Left hindlimb (tissue), 1 donor: ENCODE measurements around the gene RALGPS2.
A peak's percentile ranks its signal among the peaks of the same experiment; 100 is the strongest.

Source experiments
- DNase-seq: peaks from one replicate; pipeline ENCODE4 v3.0.0-alpha.2; 2018

Gene RALGPS2, protein sequence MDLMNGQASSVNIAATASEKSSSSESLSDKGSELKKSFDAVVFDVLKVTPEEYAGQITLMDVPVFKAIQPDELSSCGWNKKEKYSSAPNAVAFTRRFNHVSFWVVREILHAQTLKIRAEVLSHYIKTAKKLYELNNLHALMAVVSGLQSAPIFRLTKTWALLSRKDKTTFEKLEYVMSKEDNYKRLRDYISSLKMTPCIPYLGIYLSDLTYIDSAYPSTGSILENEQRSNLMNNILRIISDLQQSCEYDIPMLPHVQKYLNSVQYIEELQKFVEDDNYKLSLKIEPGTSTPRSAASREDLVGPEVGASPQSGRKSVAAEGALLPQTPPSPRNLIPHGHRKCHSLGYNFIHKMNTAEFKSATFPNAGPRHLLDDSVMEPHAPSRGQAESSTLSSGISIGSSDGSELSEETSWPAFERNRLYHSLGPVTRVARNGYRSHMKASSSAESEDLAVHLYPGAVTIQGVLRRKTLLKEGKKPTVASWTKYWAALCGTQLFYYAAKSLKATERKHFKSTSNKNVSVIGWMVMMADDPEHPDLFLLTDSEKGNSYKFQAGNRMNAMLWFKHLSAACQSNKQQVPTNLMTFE

DNA sequence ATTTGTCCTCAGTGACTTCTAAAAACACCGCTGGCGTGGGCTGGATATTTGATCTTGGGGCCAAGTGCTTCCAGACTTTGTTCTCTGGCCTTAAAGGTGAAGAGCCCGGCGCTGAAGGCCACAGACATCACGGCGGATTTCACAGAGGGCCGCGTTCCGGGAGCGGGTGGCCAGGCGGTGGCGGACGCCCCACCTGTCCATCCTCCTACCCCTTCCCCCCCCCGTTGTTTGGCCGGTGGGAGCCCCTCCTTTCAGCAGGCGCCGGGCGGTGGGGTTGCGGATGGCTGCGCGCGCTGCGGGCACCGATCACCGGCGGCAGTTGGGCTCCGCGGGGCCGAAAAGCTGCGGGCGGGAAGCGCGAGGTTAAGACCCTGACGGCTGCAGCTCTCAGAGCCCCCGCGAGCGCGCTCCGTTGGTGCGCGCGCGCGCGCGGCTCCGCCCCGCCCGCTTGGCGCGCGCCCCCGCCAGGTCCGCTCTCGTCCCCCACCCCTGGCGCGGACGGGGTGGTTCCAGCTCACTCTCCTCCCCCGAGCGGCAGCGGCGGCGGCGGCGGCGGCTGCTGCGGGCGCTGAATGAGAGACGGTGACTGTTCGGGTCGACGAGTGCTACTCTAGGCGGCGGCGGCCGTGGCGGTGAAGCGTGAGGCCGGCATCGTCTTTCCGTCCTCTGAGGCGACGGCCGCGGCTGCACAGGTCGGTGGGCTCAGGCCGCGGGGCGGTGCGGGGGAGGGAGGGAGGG lies at the start of gene RALGPS2:
Gene RALGPS2, plus strand, starts transcription at position 517 of the 738 bp plus-strand sequence. CDS start 51,521 bp downstream, outside the sequence.
- DNase-seq = peak; percentile 87

GRCh38 chr1:178679237-178679636 lies 45.8 kb upstream of the RALGPS2 start:
- DNase-seq = no peak

GRCh38 chr1:178682429-178682828 lies 42.6 kb upstream of the RALGPS2 start:
- no peak for DNase-seq

DNA sequence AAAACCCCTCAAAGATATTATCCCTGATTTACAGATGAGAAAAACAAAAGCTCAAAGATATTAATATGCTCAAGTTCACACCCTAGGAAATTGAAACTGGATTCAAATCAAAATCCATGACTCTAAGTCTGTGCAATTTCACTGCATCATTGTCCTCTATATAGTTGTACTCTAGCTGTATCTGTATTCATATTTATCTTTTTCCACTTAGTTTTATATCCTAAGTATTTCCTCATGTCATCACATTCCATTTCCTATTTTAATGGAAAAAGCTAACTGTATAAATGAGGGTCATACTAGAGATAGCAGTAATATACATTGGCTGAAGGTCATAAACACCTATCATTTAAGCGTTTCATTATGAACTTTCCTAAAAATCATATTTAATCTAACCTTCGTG lies 42.2 kb upstream of the RALGPS2 start:
- no peak for DNase-seq

- DNase-seq = no peak
Observed at GRCh38 chr1:178683291-178683690, 41.8 kb upstream of the RALGPS2 start.

DNA sequence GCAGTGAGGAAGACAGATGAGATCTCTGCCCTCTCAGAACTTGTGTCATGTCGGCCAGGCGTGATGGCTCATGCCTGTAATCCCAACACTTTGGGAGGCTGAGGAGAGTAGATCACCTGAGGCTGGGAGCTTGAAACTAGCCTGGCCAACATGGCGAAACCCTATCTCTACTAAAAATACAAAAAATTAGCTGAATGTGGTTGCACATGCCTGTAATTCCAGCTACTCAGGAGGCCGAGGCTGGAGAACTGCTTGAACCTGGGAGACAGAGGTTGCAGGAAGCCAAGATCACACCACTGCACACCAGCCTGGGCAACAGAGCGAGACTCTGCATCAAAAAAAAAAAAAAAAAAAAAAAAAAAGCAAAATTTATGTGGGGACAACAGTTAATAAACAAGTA lies 40.9 kb upstream of the RALGPS2 start:
- DNase-seq = no peak

DNA sequence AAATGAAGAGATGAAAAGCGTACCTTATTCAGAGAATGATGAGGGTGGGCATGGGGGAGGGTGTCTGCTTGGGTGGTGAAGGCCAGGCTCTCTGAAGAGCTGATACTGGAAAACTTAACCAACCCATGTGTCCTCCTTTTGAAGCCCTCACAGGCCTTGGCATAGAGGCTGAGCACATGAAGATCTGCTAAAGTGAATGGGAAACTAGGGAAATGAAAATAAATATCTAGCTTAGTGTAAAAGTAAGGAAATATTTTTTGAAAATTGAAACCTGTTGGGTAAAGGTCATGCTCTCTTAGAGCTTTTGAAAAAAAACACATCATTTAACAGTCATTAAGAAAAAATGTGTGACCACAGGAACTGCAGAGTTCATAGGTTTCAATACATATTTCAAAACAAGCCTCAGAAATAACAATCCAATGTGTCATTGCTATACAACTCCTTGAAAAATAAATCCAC lies 40.5 kb upstream of the RALGPS2 start:
- no peak for DNase-seq

DNA sequence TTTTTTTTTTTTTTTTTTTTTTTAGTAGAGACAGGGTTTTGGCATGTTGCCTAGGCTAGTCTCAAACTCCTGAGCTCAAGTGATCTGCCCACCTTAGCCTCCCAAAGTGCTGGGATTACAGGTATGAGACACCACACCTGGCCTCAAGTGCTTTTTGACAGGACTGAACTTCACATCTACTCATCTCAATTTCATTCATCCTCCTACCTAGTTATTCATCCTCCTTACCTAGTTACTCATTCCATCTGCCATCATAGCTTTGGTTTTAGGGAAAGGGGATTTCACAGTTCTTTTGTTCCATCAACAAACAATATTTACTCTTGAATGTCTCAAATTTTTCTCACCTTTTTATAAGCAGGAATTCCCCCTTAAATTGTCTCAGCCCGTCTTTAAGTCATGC lies 38.6 kb upstream of the RALGPS2 start:
- DNase-seq = no peak

- DNase-seq = no peak
Observed at GRCh38 chr1:178688244-178688643, 36.8 kb upstream of the RALGPS2 start.

DNA sequence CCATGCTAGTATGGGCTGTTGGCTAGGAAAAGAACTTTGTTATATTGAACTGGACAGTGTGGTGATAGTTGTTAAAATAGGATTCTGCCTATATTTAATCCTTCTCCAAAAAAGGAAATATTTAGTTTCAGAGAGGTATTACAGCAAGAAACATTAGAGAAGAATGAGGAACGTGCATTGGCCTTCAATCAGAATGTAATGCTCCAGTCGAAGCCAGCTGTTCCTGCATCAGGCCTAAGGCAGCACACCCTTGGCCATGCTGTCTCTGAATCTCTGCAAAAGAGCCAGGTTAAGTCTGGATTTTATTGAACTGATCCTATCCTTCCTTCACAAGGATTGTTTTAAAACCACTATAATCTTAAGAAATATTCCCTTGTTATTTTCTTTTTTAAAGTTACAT lies 35.3 kb upstream of the RALGPS2 start:
- DNase-seq = no peak

GRCh38 chr1:178690496-178690895 lies 34.5 kb upstream of the RALGPS2 start:
- no peak for DNase-seq

DNA sequence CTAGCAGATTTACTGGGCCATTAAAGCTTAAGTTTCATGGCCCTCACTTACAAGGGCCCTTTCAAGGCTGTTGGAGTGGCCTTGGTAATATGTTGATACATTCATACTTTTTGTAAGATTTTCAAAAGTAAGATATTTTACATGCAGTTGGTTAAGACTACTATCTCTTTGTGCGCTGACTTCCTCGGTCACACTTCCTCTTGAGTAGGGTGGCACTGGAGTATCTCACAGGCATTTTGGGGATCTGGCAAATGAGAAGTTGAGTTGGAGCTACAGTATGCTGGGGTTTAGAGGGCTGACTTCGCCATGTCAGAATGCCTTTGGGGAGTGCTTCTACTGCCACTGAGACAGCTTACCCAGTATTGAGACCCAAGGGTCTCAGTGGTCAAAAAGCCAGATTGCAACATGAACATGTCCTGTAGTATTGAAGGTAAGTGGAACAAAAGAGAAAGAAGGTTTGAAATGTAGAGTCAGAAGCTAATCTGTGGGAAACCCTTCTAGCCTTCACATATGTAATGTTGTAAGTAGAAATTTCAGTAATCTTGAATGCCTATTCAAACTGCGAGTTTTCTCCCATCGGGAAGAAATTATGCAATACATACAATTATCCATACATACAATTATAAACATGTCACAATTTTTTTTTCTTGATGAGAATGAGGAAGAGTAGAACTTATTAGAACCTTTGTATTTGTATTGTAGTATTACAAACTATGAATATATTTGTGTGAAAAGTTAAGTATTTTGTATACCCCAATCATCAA lies 32.3 kb upstream of the RALGPS2 start:
- no peak for DNase-seq

DNA sequence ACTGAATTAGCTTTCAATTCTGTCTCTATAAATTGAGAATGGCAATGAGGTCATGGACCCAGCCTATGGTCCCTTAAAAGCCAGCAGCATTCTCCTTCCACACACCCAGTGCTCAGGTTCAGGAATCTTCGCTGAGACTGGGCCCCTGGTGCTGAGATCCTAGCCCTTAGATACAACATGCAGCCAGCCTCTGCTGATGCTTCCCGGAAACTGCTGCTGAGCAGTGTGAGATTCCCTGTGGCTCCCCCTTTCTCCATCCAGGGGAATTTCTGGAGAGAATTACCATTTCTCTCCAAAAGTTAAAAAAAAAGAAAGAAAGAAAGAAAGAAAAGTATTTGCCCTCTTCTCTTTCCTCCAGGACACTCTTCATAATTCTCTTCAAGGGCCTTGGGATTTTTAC lies 31.7 kb upstream of the RALGPS2 start:
- DNase-seq = no peak

DNA sequence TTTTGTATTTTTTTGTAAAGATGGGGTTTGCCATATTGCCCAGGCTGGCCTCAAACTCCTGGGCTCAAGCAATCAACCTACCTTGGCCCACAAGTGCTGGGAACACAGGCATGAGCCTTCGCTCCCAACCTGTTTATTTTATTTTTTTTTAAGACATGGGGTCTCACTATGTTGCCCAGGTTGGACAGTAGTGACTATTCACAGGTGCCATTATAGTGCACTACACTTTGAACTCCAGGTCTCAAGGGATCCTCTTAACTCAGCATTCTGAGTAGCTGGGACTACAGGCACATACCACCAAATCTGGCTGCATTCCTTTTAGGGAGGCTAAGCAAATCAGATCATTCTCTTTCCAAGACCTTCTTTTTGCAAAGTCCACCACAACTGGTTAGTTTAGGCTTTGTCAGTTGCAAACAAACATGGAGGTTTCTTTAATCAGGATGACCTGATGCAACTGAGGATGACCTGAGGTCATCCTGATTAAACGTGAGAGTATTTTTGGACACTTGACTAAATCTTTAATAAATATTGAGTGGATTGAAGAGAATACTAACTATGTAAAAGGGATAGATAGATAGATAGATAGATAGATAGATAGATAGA lies 30.0 kb upstream of the RALGPS2 start:
- no peak for DNase-seq

GRCh38 chr1:178702146-178702545 lies 22.9 kb upstream of the RALGPS2 start:
- DNase-seq = no peak

DNA sequence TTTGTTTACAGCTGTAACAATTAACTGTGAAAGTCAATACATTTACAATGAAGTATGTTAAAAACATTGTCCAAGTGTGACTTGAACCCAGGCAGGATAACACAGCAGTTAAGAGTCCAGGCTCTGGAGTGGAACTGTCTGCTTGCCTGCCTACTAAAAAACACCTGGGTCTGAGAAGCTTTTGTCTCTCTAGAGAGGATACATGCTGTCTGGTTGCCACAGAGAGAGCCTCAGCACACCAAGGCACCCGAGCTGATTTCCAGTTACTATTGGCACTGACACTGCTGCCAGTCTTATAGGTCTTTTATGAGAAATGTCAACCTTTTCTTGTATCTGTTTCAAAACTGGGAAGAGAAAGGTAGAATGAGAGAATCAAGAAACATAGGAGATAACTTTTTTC lies 20.2 kb upstream of the RALGPS2 start:
- no peak for DNase-seq

GRCh38 chr1:178706432-178706831 lies 18.6 kb upstream of the RALGPS2 start:
- DNase-seq = peak; percentile 34

- DNase-seq = no peak
Observed at GRCh38 chr1:178713259-178713658, 11.8 kb upstream of the RALGPS2 start.

- DNase-seq = no peak
Observed at GRCh38 chr1:178714453-178714852, 10.6 kb upstream of the RALGPS2 start.

DNA sequence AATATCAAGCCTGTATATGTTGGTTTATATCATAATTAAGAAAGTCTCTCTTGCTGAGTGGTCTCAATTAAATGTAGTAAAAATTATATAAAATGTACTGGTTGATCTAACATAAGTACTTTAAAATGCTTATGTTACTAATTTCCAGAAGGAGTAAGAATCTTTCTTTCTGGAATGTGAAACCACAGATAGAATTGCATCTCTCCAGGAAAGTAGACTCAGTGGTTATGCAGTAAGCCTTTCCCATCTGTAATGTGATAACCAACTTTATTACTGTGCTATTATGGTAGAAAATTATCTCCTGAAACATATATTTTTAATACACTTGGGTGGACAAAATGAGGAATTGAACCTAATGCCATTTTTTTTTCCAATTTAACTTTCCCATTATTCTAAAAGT lies 8.9 kb upstream of the RALGPS2 start:
- DNase-seq = no peak

- DNase-seq = no peak
Observed at GRCh38 chr1:178718520-178718919, 6.5 kb upstream of the RALGPS2 start.

- DNase-seq = no peak
Observed at GRCh38 chr1:178723546-178723945, 1.5 kb upstream of the RALGPS2 start.

- no peak for DNase-seq
Observed at GRCh38 chr1:178724376-178724727, 692 bp upstream of the RALGPS2 start.
